ENCODE data around the gene SLC39A2. TPM values are rescaled to one million over a fixed set of nuclear protein-coding genes. Genes with fewer than 3 reads are reported as not detected.
A peak's percentile ranks its signal among the peaks of the same experiment; 100 is the strongest.
"Not testable (repeated sequence)": the region's sequence is repeated elsewhere in the genome, so short reads cannot be mapped to it uniquely, and the experiment has no call there.

The SLC39A2 gene, protein sequence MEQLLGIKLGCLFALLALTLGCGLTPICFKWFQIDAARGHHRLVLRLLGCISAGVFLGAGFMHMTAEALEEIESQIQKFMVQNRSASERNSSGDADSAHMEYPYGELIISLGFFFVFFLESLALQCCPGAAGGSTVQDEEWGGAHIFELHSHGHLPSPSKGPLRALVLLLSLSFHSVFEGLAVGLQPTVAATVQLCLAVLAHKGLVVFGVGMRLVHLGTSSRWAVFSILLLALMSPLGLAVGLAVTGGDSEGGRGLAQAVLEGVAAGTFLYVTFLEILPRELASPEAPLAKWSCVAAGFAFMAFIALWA
- total RNA-seq (1.2 TPM), polyA plus RNA-seq (0.47 TPM)

- DNase-seq (ENCODE audit: extremely low spot score), result no peak
- Histone ChIP-seq H3K4me3 (ENCODE audit: low read depth, low read length) (no peak within 1 kb of the TSS), H3K36me3 (ENCODE audit: insufficient read depth) (peaks cover 6% of the 10 kb centered on the region), H3K4me1 (ENCODE audit: insufficient read depth) (no peaks in the 10 kb centered on the region), H3K27ac (ENCODE audit: low read depth) (no peak within 1 kb of the TSS)
- WGBS, result 36% methylated on average over 6 of the region's 6 CpGs
Measured at GRCh38 chr14:20998674-20999366, at the start of gene SLC39A2. TSS of gene SLC39A2 (plus strand) at chr14:20999293. CDS start at chr14:20999447, 154 bp downstream.

DNA sequence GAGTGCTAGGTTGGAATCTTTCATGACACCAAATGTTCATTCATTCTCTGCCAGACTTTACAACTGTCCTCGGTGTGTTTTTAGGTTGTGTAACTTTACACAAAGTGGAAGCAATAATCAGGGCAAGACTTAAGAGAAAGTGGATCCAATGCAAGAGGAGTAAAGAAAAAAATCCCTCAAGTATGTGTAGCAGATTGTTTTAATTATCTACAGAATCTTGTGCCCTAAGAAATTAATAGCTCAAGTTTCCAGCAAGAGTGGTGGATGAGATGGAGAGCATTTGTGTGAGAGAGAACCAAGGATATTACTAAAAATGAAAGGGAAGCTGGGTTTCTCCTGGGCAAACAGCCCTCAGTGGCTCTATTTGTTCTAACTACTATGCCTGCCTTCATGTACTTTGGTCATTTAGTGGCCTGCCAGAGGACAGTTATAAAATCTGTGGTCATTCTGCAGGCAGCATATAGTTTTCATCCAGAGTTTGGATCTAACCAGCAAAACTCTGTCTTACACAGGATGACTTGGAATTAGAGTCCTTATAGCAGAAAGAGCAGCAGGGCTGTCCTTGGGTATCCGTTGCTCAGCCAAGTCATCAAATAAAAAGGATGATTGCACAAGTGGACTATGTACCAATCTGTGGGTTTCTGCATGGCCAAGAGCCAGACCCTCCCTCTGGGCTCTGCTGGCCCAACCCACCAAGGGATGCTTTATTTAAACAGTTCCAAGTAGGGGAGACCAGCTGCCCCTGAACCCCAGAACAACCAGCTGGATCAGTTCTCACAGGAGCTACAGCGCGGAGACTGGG lies 44.2 kb upstream of the SLC39A2 start, which contains the start of gene RNASE2:
Gene RNASE2 (plus strand): TSS at position 752 of the 802 bp plus-strand sequence. CDS start 285 bp downstream, outside the sequence.
- WGBS, result 57% methylated on average over 4 of the region's 4 CpGs
- not testable (repeated sequence) for H3K4me3 ChIP-seq (ENCODE audit: low read depth, low read length); H3K4me1 ChIP-seq (ENCODE audit: insufficient read depth); H3K36me3 ChIP-seq (ENCODE audit: insufficient read depth); DNase-seq (ENCODE audit: extremely low spot score); H3K27ac ChIP-seq (ENCODE audit: low read depth)

DNA sequence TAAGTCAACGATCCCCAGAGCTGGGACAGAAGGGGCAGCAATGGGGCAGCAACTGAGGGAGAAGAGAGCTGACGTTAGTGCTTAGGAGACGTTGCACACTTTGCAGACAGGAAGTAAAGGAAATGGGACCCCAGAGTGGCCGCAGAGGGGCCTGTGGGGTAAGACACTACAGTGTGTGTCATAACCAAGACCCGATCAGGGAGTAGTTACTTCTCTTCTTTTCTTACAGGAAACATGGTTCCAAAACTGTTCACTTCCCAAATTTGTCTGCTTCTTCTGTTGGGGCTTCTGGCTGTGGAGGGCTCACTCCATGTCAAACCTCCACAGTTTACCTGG lies 43.6 kb upstream of the SLC39A2 start:
- H3K36me3 ChIP-seq (ENCODE audit: insufficient read depth); H3K4me3 ChIP-seq (ENCODE audit: low read depth, low read length); H3K27ac ChIP-seq (ENCODE audit: low read depth); H3K4me1 ChIP-seq (ENCODE audit: insufficient read depth); DNase-seq (ENCODE audit: extremely low spot score): not testable (repeated sequence)
- 55% methylated on average over 5 of the region's 5 CpGs for WGBS

GRCh38 chr14:20956376-20956976 lies 42.6 kb upstream of the SLC39A2 start:
- Histone ChIP-seq H3K27ac (ENCODE audit: low read depth) (no peak overlapping the region), H3K4me3 (ENCODE audit: low read depth, low read length) (no peak overlapping the region), H3K4me1 (ENCODE audit: insufficient read depth) (no peaks in the 10 kb centered on the region), H3K36me3 (ENCODE audit: insufficient read depth) (no peaks in the 10 kb centered on the region)
- WGBS, result 79% methylated on average over 11 of the region's 11 CpGs
- no peak for DNase-seq (ENCODE audit: extremely low spot score)

GRCh38 chr14:20958946-20959345 lies 40.1 kb upstream of the SLC39A2 start:
- H3K4me3 ChIP-seq (ENCODE audit: low read depth, low read length); DNase-seq (ENCODE audit: extremely low spot score); H3K4me1 ChIP-seq (ENCODE audit: insufficient read depth); H3K36me3 ChIP-seq (ENCODE audit: insufficient read depth); H3K27ac ChIP-seq (ENCODE audit: low read depth): not testable (repeated sequence)

DNA sequence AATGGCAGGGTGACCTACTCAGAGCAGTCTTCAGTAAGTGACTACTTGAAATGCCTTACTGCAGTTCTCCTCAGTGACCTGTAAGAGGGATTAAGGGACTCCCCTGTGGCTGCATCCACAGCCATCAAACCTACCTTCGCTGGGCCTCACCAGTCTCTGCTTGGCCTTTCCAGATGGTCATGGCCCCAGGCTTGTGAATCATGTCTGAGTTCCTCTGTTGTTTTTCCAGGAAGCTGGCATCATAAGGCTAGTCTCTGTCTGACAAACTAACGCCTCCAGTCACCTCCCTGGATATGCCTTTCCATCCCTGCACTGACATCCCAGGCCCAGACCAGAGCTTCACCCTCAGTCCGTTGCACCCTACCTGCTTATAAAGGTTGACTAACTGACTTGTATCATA lies 29.8 kb upstream of the SLC39A2 start:
- Histone ChIP-seq H3K36me3 (ENCODE audit: insufficient read depth) (no peaks in the 10 kb centered on the region), H3K4me3 (ENCODE audit: low read depth, low read length) (no peak overlapping the region), H3K27ac (ENCODE audit: low read depth) (no peak overlapping the region), H3K4me1 (ENCODE audit: insufficient read depth) (no peaks in the 10 kb centered on the region)
- 89% methylated on average over 3 of the region's 3 CpGs for WGBS
- no peak for DNase-seq (ENCODE audit: extremely low spot score)

GRCh38 chr14:20970647-20970982 lies 28.5 kb upstream of the SLC39A2 start:
- no peaks in the 10 kb centered on the region for H3K4me1 ChIP-seq (ENCODE audit: insufficient read depth)
- H3K27ac ChIP-seq (ENCODE audit: low read depth), result no peak overlapping the region
- H3K4me3 ChIP-seq (ENCODE audit: low read depth, low read length), result peak overlapping the region; percentile 48
- no peaks in the 10 kb centered on the region for H3K36me3 ChIP-seq (ENCODE audit: insufficient read depth)
- WGBS, result 18% methylated on average over 10 of the region's 10 CpGs
- DNase-seq (ENCODE audit: extremely low spot score), result no peak

GRCh38 chr14:20970983-20971704 lies 27.9 kb upstream of the SLC39A2 start:
- under 1% methylated on average over 47 of the region's 47 CpGs for WGBS
- no peak overlapping the region for H3K27ac ChIP-seq (ENCODE audit: low read depth)
- peak overlapping the region; percentile 48 for H3K4me3 ChIP-seq (ENCODE audit: low read depth, low read length)
- no peaks in the 10 kb centered on the region for H3K4me1 ChIP-seq (ENCODE audit: insufficient read depth)
- DNase-seq (ENCODE audit: extremely low spot score), result peak; percentile 67
- H3K36me3 ChIP-seq (ENCODE audit: insufficient read depth), result no peaks in the 10 kb centered on the region

- no peak overlapping the region for H3K27ac ChIP-seq (ENCODE audit: low read depth)
- H3K4me1 ChIP-seq (ENCODE audit: insufficient read depth), result no peaks in the 10 kb centered on the region
- H3K4me3 ChIP-seq (ENCODE audit: low read depth, low read length), result no peak overlapping the region
- no peaks in the 10 kb centered on the region for H3K36me3 ChIP-seq (ENCODE audit: insufficient read depth)
- no peak for DNase-seq (ENCODE audit: extremely low spot score)
- WGBS, result 19% methylated on average over 8 of the region's 8 CpGs
Measured at GRCh38 chr14:20971705-20972021, 27.4 kb upstream of the SLC39A2 start.

- WGBS, result 97% methylated on average over 3 of the region's 3 CpGs
- H3K4me3 ChIP-seq (ENCODE audit: low read depth, low read length), result no peak overlapping the region
- no peak overlapping the region for H3K27ac ChIP-seq (ENCODE audit: low read depth)
- H3K36me3 ChIP-seq (ENCODE audit: insufficient read depth), result no peaks in the 10 kb centered on the region
- no peaks in the 10 kb centered on the region for H3K4me1 ChIP-seq (ENCODE audit: insufficient read depth)
- DNase-seq (ENCODE audit: extremely low spot score), result no peak
Measured at GRCh38 chr14:20973501-20973900, 25.6 kb upstream of the SLC39A2 start.

DNA sequence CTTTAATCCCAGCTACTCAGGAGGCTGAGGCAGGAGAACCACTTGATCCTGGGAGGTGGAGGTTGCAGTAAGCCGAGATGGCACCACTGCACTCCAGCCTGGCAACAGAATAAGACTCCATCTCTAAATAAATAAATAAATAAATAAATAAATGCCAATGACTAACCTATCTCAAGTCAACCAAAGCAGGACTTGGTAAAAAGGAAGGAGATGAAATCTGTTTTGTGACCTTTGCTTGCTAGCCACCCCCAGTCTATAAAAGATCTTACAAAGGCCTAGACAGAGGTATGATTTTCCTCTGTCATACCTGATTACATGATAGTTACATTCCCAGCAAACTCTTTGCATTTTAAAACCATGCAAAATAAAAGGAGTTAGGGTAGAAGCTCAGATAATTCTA lies 22.8 kb upstream of the SLC39A2 start:
- Histone ChIP-seq H3K4me1 (ENCODE audit: insufficient read depth) (no peaks in the 10 kb centered on the region), H3K36me3 (ENCODE audit: insufficient read depth) (no peaks in the 10 kb centered on the region), H3K4me3 (ENCODE audit: low read depth, low read length) (no peak overlapping the region), H3K27ac (ENCODE audit: low read depth) (no peak overlapping the region)
- 95% methylated on average over 1 of the region's 1 CpG for WGBS
- no peak for DNase-seq (ENCODE audit: extremely low spot score)

GRCh38 chr14:20978687-20979086 lies 20.4 kb upstream of the SLC39A2 start:
- 21% methylated on average over 1 of the region's 1 CpG for WGBS
- no peak overlapping the region for H3K4me3 ChIP-seq (ENCODE audit: low read depth, low read length)
- H3K36me3 ChIP-seq (ENCODE audit: insufficient read depth), result no peaks in the 10 kb centered on the region
- H3K4me1 ChIP-seq (ENCODE audit: insufficient read depth), result no peaks in the 10 kb centered on the region
- H3K27ac ChIP-seq (ENCODE audit: low read depth), result no peak overlapping the region
- no peak for DNase-seq (ENCODE audit: extremely low spot score)

DNA sequence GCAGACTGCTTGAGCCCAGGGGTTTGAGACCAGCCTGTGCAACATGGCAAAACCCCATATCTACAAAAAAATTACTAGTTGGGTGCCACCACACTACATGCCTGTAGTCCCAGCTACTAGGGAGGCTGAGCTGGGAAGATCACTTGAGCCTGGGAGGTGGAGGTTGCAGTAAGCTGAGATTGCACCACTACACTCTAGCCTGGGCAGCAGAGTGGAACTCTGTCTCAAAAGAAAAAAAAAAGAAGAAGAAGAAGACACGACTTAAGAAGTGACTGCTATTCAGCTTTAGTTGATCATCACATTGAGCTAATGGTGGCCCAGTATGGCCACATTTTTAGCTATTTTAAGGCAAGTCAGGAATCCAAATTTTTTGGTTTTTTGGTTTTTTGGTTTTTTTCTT lies 18.2 kb upstream of the SLC39A2 start:
- no peak for DNase-seq (ENCODE audit: extremely low spot score)
- no peak overlapping the region for H3K4me3 ChIP-seq (ENCODE audit: low read depth, low read length)
- no peaks in the 10 kb centered on the region for H3K4me1 ChIP-seq (ENCODE audit: insufficient read depth)
- H3K27ac ChIP-seq (ENCODE audit: low read depth), result no peak overlapping the region
- 68% methylated on average over 1 of the region's 1 CpG for WGBS
- H3K36me3 ChIP-seq (ENCODE audit: insufficient read depth), result no peaks in the 10 kb centered on the region

All from urinary bladder (tissue), 4 donors.